SK-N-SH (cell line): ENCODE measurements around the gene RAC3.
A peak's percentile ranks its signal among the peaks of the same experiment; 100 is the strongest.

Experiments
- CHD2 ChIP-seq: fragments of 150-350 bp; IDR thresholded peaks from 2 replicates; pipeline ENCODE4 v1.6.1; 2018; ENCODE audit warnings: low read length; ENCODE audit not compliant: partially characterized antibody
- GABPA ChIP-seq: IDR thresholded peaks from 2 replicates; pipeline ENCODE4 v1.4.0; 2012; ENCODE audit warnings: low read depth, mild to moderate bottlenecking
- GATA2 ChIP-seq: sonication (generic); formaldehyde crosslinking; IDR thresholded peaks from 2 replicates; pipeline ENCODE4 v1.5.0; 2020; ENCODE audit warnings: mild to moderate bottlenecking, missing genetic modification reagents
- MEF2A ChIP-seq: IDR thresholded peaks from 2 replicates; pipeline ENCODE4 v1.4.0; 2012; ENCODE audit warnings: low read depth, borderline replicate concordance
- MXI1 ChIP-seq: IDR thresholded peaks from 2 replicates; pipeline ENCODE4 v1.6.1; 2012; ENCODE audit warnings: mild to moderate bottlenecking, low read depth, low read length, improper control_type of control experiment
- POLR2AphosphoS5 ChIP-seq: IDR thresholded peaks from 2 replicates; pipeline ENCODE4 v1.6.1; 2012; ENCODE audit warnings: low read depth, low read length
- RAD21 ChIP-seq: IDR thresholded peaks from 2 replicates; pipeline ENCODE4 v1.6.1; 2012; ENCODE audit warnings: mild to moderate bottlenecking, low read length
- SMC3 ChIP-seq: IDR thresholded peaks from 2 replicates; pipeline ENCODE4 v1.6.1; 2012; ENCODE audit warnings: low read depth, low read length, improper control_type of control experiment
- TAF1 ChIP-seq: IDR thresholded peaks from 2 replicates; pipeline ENCODE4 v1.6.1; 2012; ENCODE audit warnings: low read depth, mild to moderate bottlenecking, low read length, moderate library complexity, borderline replicate concordance
- TEAD4 ChIP-seq: IDR thresholded peaks from 2 replicates; pipeline ENCODE4 v1.4.0; 2012; ENCODE audit warnings: mild to moderate bottlenecking, borderline replicate concordance; ENCODE audit not compliant: insufficient read depth
- YY1 ChIP-seq: IDR thresholded peaks from 2 replicates; pipeline ENCODE4 v1.4.0; 2012; ENCODE audit warnings: low read depth, mild to moderate bottlenecking
- TF ChIP-seq, protein P1 (sequence below): fragments of 200-600 bp; sonication (generic); IDR thresholded peaks from 2 replicates; pipeline ENCODE4 v1.6.1; 2017; ENCODE audit warnings: antibody characterized with exemption, mild to moderate bottlenecking, moderate library complexity
- TF ChIP-seq, protein P2 (sequence below): IDR thresholded peaks from 2 replicates; pipeline ENCODE4; 2012
- TF ChIP-seq, protein P3 (sequence below): IDR thresholded peaks from 2 replicates; pipeline ENCODE4 v1.6.1; 2012; ENCODE audit warnings: mild to moderate bottlenecking, low read depth, low read length, moderate library complexity

DNA sequence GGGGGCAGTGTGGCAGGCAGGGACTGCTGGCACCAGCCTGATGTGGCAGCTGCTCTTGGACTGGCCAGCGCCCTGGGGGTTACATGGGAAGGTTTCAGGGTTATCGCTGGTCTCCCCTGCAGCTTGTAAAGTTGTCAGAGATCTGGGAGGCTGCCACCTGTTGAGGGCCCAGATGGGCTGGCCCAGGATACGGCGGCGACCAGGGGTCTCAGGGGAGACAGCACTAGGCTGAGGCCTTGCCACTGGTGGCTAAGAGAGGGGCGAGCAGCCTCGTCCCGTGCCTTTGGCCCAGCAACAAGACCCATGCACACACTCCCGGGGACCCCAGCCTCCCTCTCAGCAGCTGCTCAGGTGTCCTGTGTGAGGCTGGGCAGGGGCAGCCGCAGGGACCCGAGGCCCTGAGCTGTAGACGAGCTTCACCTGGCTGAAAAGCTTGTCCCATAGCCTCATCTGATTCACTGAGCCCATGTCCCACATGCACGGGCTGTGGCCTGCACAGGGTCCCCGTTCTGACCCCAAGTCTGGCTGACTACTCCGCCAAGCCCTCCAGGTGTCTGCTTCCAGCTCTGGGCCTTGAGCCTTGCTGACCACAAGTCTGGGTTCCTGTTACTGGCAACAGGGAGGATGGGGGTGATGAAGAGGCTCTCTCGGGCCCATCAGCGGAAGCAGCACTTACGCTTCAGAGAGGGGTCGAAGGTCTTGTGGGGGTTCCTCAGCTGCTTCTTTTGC is 28.0 kb downstream of the RAC3 start:
- TF ChIP-seq YY1: no peak
- TF ChIP-seq GATA2 (CRISPR knock-in tag): no peak
- TF ChIP-seq, protein P1, sequence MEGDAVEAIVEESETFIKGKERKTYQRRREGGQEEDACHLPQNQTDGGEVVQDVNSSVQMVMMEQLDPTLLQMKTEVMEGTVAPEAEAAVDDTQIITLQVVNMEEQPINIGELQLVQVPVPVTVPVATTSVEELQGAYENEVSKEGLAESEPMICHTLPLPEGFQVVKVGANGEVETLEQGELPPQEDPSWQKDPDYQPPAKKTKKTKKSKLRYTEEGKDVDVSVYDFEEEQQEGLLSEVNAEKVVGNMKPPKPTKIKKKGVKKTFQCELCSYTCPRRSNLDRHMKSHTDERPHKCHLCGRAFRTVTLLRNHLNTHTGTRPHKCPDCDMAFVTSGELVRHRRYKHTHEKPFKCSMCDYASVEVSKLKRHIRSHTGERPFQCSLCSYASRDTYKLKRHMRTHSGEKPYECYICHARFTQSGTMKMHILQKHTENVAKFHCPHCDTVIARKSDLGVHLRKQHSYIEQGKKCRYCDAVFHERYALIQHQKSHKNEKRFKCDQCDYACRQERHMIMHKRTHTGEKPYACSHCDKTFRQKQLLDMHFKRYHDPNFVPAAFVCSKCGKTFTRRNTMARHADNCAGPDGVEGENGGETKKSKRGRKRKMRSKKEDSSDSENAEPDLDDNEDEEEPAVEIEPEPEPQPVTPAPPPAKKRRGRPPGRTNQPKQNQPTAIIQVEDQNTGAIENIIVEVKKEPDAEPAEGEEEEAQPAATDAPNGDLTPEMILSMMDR: no peak
- TF ChIP-seq MEF2A: no peak
- no peak for TF ChIP-seq TEAD4
- no peak for TF ChIP-seq MXI1
- no peak for TF ChIP-seq TAF1
- no peak for TF ChIP-seq GABPA
- TF ChIP-seq CHD2: no peak
- TF ChIP-seq, protein P2, sequence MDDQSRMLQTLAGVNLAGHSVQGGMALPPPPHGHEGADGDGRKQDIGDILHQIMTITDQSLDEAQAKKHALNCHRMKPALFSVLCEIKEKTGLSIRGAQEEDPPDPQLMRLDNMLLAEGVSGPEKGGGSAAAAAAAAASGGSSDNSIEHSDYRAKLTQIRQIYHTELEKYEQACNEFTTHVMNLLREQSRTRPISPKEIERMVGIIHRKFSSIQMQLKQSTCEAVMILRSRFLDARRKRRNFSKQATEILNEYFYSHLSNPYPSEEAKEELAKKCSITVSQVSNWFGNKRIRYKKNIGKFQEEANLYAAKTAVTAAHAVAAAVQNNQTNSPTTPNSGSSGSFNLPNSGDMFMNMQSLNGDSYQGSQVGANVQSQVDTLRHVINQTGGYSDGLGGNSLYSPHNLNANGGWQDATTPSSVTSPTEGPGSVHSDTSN: peak; percentile 27; the same call in 1 of the 2 replicates
- TF ChIP-seq, protein P3, sequence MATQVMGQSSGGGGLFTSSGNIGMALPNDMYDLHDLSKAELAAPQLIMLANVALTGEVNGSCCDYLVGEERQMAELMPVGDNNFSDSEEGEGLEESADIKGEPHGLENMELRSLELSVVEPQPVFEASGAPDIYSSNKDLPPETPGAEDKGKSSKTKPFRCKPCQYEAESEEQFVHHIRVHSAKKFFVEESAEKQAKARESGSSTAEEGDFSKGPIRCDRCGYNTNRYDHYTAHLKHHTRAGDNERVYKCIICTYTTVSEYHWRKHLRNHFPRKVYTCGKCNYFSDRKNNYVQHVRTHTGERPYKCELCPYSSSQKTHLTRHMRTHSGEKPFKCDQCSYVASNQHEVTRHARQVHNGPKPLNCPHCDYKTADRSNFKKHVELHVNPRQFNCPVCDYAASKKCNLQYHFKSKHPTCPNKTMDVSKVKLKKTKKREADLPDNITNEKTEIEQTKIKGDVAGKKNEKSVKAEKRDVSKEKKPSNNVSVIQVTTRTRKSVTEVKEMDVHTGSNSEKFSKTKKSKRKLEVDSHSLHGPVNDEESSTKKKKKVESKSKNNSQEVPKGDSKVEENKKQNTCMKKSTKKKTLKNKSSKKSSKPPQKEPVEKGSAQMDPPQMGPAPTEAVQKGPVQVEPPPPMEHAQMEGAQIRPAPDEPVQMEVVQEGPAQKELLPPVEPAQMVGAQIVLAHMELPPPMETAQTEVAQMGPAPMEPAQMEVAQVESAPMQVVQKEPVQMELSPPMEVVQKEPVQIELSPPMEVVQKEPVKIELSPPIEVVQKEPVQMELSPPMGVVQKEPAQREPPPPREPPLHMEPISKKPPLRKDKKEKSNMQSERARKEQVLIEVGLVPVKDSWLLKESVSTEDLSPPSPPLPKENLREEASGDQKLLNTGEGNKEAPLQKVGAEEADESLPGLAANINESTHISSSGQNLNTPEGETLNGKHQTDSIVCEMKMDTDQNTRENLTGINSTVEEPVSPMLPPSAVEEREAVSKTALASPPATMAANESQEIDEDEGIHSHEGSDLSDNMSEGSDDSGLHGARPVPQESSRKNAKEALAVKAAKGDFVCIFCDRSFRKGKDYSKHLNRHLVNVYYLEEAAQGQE: no peak
- no peak for TF ChIP-seq SMC3
- TF ChIP-seq POLR2AphosphoS5: no peak
- TF ChIP-seq RAD21: no peak
